Karpas-422 (cell line): ENCODE data around the gene ITPR2. TPM values are rescaled to one million over a fixed set of nuclear protein-coding genes. Genes with fewer than 3 reads are reported as not detected.
"Not testable (repeated sequence)": the region's sequence is repeated elsewhere in the genome, so short reads cannot be mapped to it uniquely, and the experiment has no call there.

Source experiments
- DNase-seq: peaks from one replicate; pipeline ENCODE4 v3.0.0-alpha.2; 2015
- H2AFZ ChIP-seq: fragments of 200-600 bp; sonication (generic); 2 replicates; pipeline ENCODE4 v1.6.1; 2014; ENCODE audit warnings: antibody characterized with exemption, low read length, mixed read lengths
- H3K27ac ChIP-seq: fragments of 200-600 bp; sonication (generic); 2 replicates; pipeline ENCODE4 v1.5.1; 2014; ENCODE audit warnings: mild to moderate bottlenecking, low read length, moderate library complexity
- H3K27me3 ChIP-seq: fragments of 200-600 bp; sonication (generic); 2 replicates; pipeline ENCODE4 v1.6.1; 2014; ENCODE audit warnings: low read length, mixed read lengths
- H3K36me3 ChIP-seq: fragments of 200-600 bp; sonication (generic); 2 replicates; pipeline ENCODE4 v1.6.1; 2014; ENCODE audit warnings: low read length, mixed read lengths; ENCODE audit not compliant: insufficient read depth
- H3K4me1 ChIP-seq: fragments of 200-600 bp; sonication (generic); 2 replicates; pipeline ENCODE4 v1.6.1; 2014; ENCODE audit warnings: mild to moderate bottlenecking, low read length, mixed read lengths
- H3K4me2 ChIP-seq: fragments of 200-600 bp; sonication (generic); 2 replicates; pipeline ENCODE4 v1.6.1; 2014; ENCODE audit warnings: low read length, low read depth, mild to moderate bottlenecking; ENCODE audit not compliant: poor library complexity, severe bottlenecking
- H3K4me3 ChIP-seq: fragments of 200-600 bp; sonication (generic); 2 replicates; pipeline ENCODE4 v1.5.1; 2014; ENCODE audit warnings: mild to moderate bottlenecking, antibody characterized with exemption, low read length, mixed read lengths
- H3K79me2 ChIP-seq: fragments of 200-600 bp; sonication (generic); 2 replicates; pipeline ENCODE4 v1.6.1; 2014; ENCODE audit warnings: mild to moderate bottlenecking, low read length, mixed read lengths
- H3K9ac ChIP-seq: fragments of 200-600 bp; sonication (generic); 2 replicates; pipeline ENCODE4 v1.6.0; 2014; ENCODE audit warnings: low read length
- H3K9me2 ChIP-seq: fragments of 200-600 bp; sonication (generic), shearing (Covaris generic); replicated peaks from 2 replicates; pipeline ENCODE4 v1.6.0; 2014; ENCODE audit warnings: mild to moderate bottlenecking, low read length, moderate library complexity; ENCODE audit not compliant: insufficient read depth
- H3K9me3 ChIP-seq: fragments of 300-700, 200-600 bp; sonication (generic); 2 replicates; pipeline ENCODE4 v1.6.1; 2014; ENCODE audit warnings: low read length, mixed read lengths
- H4K20me1 ChIP-seq: fragments of 200-600 bp; sonication (generic); 2 replicates; pipeline ENCODE4 v1.6.1; 2014; ENCODE audit warnings: mild to moderate bottlenecking, antibody characterized with exemption, low read length, low read depth; ENCODE audit not compliant: insufficient read depth
- total RNA-seq: library from RNA; depleted of rRNA; stranded (reverse); fragments of >200 nt; shearing (Covaris generic); gene quantifications from 2 replicates; pipeline ENCODE4 v1.2.3, GENCODE V29; 2014; ENCODE audit warnings: low replicate concordance

Gene ITPR2
- total RNA-seq, 1 experiment from 2014 or later = 128 TPM

DNA sequence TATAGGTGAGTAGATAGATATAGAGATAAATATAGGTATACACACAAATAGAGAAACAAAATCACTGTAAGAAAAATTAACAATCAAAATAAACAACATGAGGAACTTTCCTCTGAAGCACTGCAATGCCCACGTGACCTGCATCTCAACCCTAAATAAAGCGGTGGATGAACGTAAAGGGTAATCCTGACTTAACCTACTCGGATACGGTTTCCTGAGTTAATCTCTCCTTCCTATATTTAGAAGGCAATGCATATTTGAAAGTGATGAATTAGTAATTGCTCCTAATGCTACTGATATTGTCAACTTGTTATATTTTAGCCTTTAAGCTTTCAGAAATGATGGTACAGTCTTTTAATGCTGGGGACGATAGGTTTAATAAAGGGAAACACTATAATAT, 221.4 kb downstream of the ITPR2 start:
- Histone ChIP-seq H3K36me3 (no peaks in the 10 kb centered on the region; the same call in 1 of the 2 replicates), H3K27me3 (no peaks in the 10 kb centered on the region), H3K9me3 (no peaks in the 10 kb centered on the region), H3K4me3 (no peak overlapping the region), H2AFZ (no peak overlapping the region), H4K20me1 (no peaks in the 10 kb centered on the region), H3K4me1 (no peaks in the 10 kb centered on the region), H3K79me2 (peaks cover 2% of the 10 kb centered on the region; the same call in 1 of the 2 replicates), H3K27ac (no peak overlapping the region), H3K9ac (no peak overlapping the region), H3K9me2 (no peaks in the 10 kb centered on the region), H3K4me2 (no peak overlapping the region)
- DNase-seq = no peak

GRCh38 chr12:26610774-26611173, 222.2 kb downstream of the ITPR2 start:
- Histone ChIP-seq H3K9me2 (no peaks in the 10 kb centered on the region), H3K9ac (no peak overlapping the region), H3K27ac (no peak overlapping the region), H3K27me3 (no peaks in the 10 kb centered on the region), H3K4me3 (no peak overlapping the region), H3K4me2 (no peak overlapping the region), H3K9me3 (no peaks in the 10 kb centered on the region), H2AFZ (no peak overlapping the region), H4K20me1 (no peaks in the 10 kb centered on the region), H3K4me1 (no peaks in the 10 kb centered on the region), H3K36me3 (no peaks in the 10 kb centered on the region; the same call in 1 of the 2 replicates), H3K79me2 (peaks cover 2% of the 10 kb centered on the region; the same call in 1 of the 2 replicates)
- no peak for DNase-seq

GRCh38 chr12:26609986-26610385, 223.0 kb downstream of the ITPR2 start:
- no peaks in the 10 kb centered on the region for H3K9me2 ChIP-seq
- no peak overlapping the region for H3K4me3 ChIP-seq
- no peak overlapping the region for H3K9ac ChIP-seq
- peaks cover 2% of the 10 kb centered on the region; the same call in 1 of the 2 replicates for H3K79me2 ChIP-seq
- no peak overlapping the region for H3K27ac ChIP-seq
- no peak overlapping the region for H3K4me2 ChIP-seq
- DNase-seq = no peak
- H3K9me3 ChIP-seq = no peaks in the 10 kb centered on the region
- no peaks in the 10 kb centered on the region for H3K27me3 ChIP-seq
- no peaks in the 10 kb centered on the region; the same call in 1 of the 2 replicates for H3K36me3 ChIP-seq
- no peaks in the 10 kb centered on the region for H4K20me1 ChIP-seq
- H3K4me1 ChIP-seq = no peaks in the 10 kb centered on the region
- no peak overlapping the region for H2AFZ ChIP-seq

DNA sequence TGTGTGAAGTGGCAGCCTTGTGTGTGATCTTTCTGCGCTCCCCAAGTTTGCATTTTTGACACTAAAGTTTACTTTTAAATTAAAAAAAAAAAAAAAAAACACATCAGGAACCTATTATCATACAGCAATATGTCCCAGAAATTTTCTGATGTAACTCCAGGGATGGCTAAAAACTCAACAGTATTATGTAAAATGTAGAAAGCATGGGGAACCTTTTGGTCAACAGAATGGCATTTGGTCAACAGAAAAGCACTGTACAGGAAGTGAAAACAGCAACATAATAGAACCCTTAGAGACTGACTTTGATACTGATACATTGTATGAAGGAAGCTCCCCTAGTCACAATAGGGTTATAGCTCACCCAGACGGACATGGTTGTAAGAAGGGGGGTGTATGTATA, 224.3 kb downstream of the ITPR2 start:
- no peak overlapping the region for H3K4me2 ChIP-seq
- no peak for DNase-seq

DNA sequence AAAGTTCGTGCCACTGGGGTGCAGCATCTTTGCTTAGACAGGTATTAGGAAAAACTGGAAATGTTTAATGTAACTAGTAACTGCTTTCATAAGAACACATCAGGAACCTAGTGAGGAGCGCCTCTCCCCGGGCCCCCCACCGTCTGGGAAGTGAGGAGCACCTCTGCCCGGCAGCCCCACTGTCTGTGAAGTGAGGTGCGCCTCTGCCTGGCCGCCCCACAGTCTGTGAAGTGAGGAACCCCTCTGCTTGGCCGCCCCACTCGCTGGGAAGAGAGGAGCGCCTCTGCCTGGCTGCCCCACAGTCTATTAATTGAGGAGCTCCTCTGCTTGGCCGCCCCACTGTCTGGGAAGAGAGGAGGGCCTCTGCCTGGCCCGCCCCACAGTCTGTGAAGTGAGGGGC, 224.7 kb downstream of the ITPR2 start:
- Histone ChIP-seq H4K20me1 (no peaks in the 10 kb centered on the region), H3K4me1 (no peaks in the 10 kb centered on the region), H3K4me2 (no peak overlapping the region), H2AFZ (no peak overlapping the region), H3K9me3 (no peaks in the 10 kb centered on the region), H3K79me2 (peaks cover 2% of the 10 kb centered on the region; the same call in 1 of the 2 replicates), H3K4me3 (no peak overlapping the region), H3K9ac (no peak overlapping the region), H3K9me2 (no peaks in the 10 kb centered on the region), H3K27me3 (no peaks in the 10 kb centered on the region), H3K27ac (no peak overlapping the region), H3K36me3 (peaks cover 10% of the 10 kb centered on the region; the same call in 1 of the 2 replicates)
- no peak for DNase-seq

More for the DNA sequence above, 224.3 kb downstream of the ITPR2 start:
- no peak overlapping the region for H2AFZ ChIP-seq
- H3K27me3 ChIP-seq = no peaks in the 10 kb centered on the region
- no peaks in the 10 kb centered on the region for H4K20me1 ChIP-seq
- peaks cover 2% of the 10 kb centered on the region; the same call in 1 of the 2 replicates for H3K79me2 ChIP-seq
- H3K4me1 ChIP-seq = no peaks in the 10 kb centered on the region
- peaks cover 6% of the 10 kb centered on the region; the same call in 1 of the 2 replicates for H3K36me3 ChIP-seq
- no peaks in the 10 kb centered on the region for H3K9me3 ChIP-seq
- H3K9me2 ChIP-seq = no peaks in the 10 kb centered on the region
- H3K27ac ChIP-seq = no peak overlapping the region
- H3K9ac ChIP-seq = no peak overlapping the region
- no peak overlapping the region for H3K4me3 ChIP-seq

DNA sequence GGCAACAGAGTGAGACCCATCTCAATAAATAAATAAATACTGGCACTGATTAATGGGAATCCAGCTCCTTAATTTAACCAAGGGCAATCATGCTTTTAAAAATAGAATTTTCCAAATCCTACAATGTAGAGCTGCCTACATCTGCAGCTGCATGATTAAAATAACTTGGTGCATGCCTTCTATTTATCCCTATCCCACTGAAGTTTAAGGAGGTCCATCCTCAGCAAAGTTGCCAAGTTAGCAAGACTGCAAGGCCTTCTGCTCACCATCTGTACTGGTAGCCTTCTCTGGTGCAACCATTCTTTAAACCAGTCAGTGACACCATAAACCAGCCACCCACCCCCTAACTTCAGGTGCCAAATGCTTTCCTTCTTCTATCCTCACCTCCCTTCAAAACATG, 226.1 kb downstream of the ITPR2 start:
- no peak overlapping the region for H3K4me3 ChIP-seq
- H3K27me3 ChIP-seq = no peaks in the 10 kb centered on the region
- H3K4me2 ChIP-seq = no peak overlapping the region
- no peak overlapping the region for H3K27ac ChIP-seq
- no peaks in the 10 kb centered on the region for H3K9me2 ChIP-seq
- H3K4me1 ChIP-seq = no peaks in the 10 kb centered on the region
- H4K20me1 ChIP-seq = no peaks in the 10 kb centered on the region
- no peak overlapping the region for H3K9ac ChIP-seq
- no peaks in the 10 kb centered on the region for H3K9me3 ChIP-seq
- DNase-seq = no peak
- H3K79me2 ChIP-seq = peaks cover 2% of the 10 kb centered on the region; the same call in 1 of the 2 replicates
- no peak overlapping the region for H2AFZ ChIP-seq
- peaks cover 16% of the 10 kb centered on the region; the same call in 1 of the 2 replicates for H3K36me3 ChIP-seq

GRCh38 chr12:26604813-26605212, 228.2 kb downstream of the ITPR2 start:
- not testable (repeated sequence) for H3K4me2 ChIP-seq, H3K79me2 ChIP-seq, H3K4me3 ChIP-seq, H3K9ac ChIP-seq, H3K27ac ChIP-seq, H3K27me3 ChIP-seq, DNase-seq, H3K9me2 ChIP-seq, H2AFZ ChIP-seq, H3K4me1 ChIP-seq, H4K20me1 ChIP-seq, H3K9me3 ChIP-seq
- H3K36me3 ChIP-seq = peaks cover 24% of the 10 kb centered on the region; the same call in 1 of the 2 replicates

- H3K79me2 ChIP-seq = no peaks in the 10 kb centered on the region
- no peaks in the 10 kb centered on the region for H4K20me1 ChIP-seq
- H3K9ac ChIP-seq = no peak overlapping the region
- no peak overlapping the region for H3K4me2 ChIP-seq
- H3K9me2 ChIP-seq = no peaks in the 10 kb centered on the region
- H3K36me3 ChIP-seq = peaks cover 70% of the 10 kb centered on the region
- no peak overlapping the region for H3K4me3 ChIP-seq
- no peak for DNase-seq
- H3K9me3 ChIP-seq = no peaks in the 10 kb centered on the region
- no peaks in the 10 kb centered on the region for H3K4me1 ChIP-seq
- no peak overlapping the region for H3K27ac ChIP-seq
- H2AFZ ChIP-seq = no peak overlapping the region
- H3K27me3 ChIP-seq = no peaks in the 10 kb centered on the region
Measured at GRCh38 chr12:26599096-26599695, 233.8 kb downstream of the ITPR2 start.
